NB4 (cell line): ENCODE results near the gene AREL1.

Source experiments
- DNase-seq: peaks from one replicate; pipeline ENCODE4 v3.0.0; 2010; ENCODE audit warnings: low read depth
- H3K4me3 ChIP-seq: one replicate; pipeline ENCODE4 v1.5.1; 2011; ENCODE audit warnings: mild to moderate bottlenecking, low read depth, low read length, moderate library complexity
- MYC ChIP-seq: IDR thresholded peaks from 2 replicates; pipeline ENCODE4 v1.6.1; 2011; ENCODE audit warnings: low read depth, low read length
- POLR2A ChIP-seq: IDR thresholded peaks from 2 replicates; pipeline ENCODE4 v1.6.1; 2011; ENCODE audit warnings: mild to moderate bottlenecking; ENCODE audit not compliant: insufficient read length; ENCODE audit errors: extremely low read depth
- TF ChIP-seq, protein P1 (sequence below): IDR thresholded peaks from 2 replicates; pipeline ENCODE4 v1.6.1; 2011; ENCODE audit warnings: low read depth, low read length
- TF ChIP-seq, protein P2 (sequence below): IDR thresholded peaks from one replicate; pipeline ENCODE4 v1.5.1; 2012; ENCODE audit warnings: low read depth, low read length

The AREL1 gene

DNA sequence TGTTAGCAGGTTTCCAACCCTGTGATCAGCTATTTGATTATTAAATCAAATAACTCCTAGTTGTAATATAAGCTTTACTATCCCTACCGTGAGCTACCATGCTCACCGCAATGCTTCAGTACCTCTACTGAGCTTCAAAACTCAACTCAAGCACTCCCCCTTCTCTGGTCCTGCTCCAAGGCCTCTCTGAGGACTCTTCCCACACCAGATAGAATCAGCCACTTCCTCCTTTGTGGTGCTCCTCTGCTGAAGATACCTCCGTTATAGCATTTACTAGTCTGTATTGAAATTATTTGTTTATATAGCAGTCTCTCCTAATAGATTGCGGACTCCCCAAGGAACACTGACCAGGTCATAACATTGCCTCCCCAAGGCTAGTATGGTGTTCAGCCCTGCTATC, 17.5 kb downstream of the AREL1 start:
- no peak overlapping the region for H3K4me3 ChIP-seq
- no peak for TF ChIP-seq POLR2A
- TF ChIP-seq, protein P1, sequence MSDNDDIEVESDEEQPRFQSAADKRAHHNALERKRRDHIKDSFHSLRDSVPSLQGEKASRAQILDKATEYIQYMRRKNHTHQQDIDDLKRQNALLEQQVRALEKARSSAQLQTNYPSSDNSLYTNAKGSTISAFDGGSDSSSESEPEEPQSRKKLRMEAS: no peak
- TF ChIP-seq, protein P2, sequence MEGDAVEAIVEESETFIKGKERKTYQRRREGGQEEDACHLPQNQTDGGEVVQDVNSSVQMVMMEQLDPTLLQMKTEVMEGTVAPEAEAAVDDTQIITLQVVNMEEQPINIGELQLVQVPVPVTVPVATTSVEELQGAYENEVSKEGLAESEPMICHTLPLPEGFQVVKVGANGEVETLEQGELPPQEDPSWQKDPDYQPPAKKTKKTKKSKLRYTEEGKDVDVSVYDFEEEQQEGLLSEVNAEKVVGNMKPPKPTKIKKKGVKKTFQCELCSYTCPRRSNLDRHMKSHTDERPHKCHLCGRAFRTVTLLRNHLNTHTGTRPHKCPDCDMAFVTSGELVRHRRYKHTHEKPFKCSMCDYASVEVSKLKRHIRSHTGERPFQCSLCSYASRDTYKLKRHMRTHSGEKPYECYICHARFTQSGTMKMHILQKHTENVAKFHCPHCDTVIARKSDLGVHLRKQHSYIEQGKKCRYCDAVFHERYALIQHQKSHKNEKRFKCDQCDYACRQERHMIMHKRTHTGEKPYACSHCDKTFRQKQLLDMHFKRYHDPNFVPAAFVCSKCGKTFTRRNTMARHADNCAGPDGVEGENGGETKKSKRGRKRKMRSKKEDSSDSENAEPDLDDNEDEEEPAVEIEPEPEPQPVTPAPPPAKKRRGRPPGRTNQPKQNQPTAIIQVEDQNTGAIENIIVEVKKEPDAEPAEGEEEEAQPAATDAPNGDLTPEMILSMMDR: no peak
- TF ChIP-seq MYC: no peak
- DNase-seq: peak; percentile 45

DNA sequence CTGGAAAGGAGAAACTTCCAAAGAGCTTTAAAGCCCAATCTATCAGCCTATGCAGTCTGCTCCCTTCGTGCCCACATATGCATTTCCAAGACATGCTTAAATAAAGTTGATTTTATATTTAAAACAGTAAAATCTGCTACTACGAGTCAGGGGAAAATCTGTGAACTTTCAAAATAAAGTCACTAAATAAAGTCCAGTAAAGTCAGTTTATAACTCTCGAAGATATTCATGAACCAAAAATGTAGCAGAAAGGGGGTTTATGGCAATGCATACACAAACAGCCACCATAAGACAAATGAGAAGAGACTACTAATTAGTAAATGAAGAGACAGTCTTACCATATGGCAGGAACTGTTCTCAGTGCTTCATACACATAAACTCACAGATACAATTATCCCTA, 19.7 kb downstream of the AREL1 start:
- DNase-seq: no peak
- TF ChIP-seq, protein P2: no peak
- TF ChIP-seq POLR2A (no peak), MYC (no peak)
- TF ChIP-seq, protein P1: no peak
- H3K4me3 ChIP-seq: no peak overlapping the region

GRCh38 chr14:74691456-74691855, 21.4 kb downstream of the AREL1 start:
- TF ChIP-seq, protein P2: no peak
- TF ChIP-seq POLR2A (no peak), MYC (no peak)
- TF ChIP-seq, protein P1: no peak
- H3K4me3 ChIP-seq: no peak overlapping the region
- no peak for DNase-seq

DNA sequence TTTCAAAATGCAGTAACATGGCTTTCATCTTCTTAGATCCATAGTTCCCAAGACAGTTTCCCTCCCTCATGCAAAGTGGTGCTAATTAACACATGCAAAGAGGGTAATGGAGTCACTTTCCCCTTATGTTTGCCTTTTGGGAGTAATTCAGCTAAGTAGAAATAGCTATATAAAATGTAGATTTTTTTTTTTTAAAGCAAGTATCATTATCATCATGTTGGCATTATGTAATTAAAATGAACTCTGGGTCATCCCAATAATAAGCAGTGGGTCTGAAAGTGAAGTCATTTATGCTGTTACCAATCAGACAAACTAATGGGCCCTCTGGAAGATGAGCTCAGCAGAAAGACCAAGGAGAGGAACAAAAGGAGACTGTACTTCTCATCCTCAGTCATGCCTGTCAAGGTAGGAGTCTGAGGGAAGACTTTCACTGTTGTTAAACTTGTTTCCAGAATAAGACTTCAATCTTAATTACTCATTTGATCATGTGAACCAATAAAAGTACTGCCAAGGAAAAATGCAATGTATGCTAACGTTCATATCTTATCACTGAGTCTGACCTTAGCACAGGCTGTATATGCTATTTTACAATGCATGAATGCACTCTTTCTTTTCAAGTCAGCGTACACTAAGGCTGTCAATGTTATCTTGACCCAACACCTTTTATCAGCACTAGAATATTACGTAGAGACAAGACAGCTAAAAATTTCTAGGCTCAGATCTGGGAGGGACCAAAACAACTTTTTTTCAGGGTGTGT, 26.8 kb downstream of the AREL1 start:
- no peak for DNase-seq
- H3K4me3 ChIP-seq: no peak overlapping the region
- TF ChIP-seq, protein P2: no peak
- TF ChIP-seq, protein P1: no peak
- no peak for TF ChIP-seq POLR2A
- no peak for TF ChIP-seq MYC

- H3K4me3 ChIP-seq: peak overlapping the region; percentile 22
- no peak for TF ChIP-seq POLR2A
- TF ChIP-seq, protein P1: no peak
- TF ChIP-seq, protein P2: no peak
- TF ChIP-seq MYC: no peak
- DNase-seq: peak; percentile 88
Observed at GRCh38 chr14:74685056-74685455, 27.8 kb downstream of the AREL1 start.
